HL-60/S4 (cell line): ENCODE results near the gene PRKACA.

Experiments used
- in situ Hi-C: fragments of 300-500 bp; cut with MboI; formaldehyde crosslinking; loops from 2 replicates; pipeline ENCODE4 v1.14.3; 2022; ENCODE audit warnings: low sequenced_read_pairs

Gene PRKACA

GRCh38 chr19:14118165-14119051 is 846 bp upstream of the PRKACA start:
- in situ Hi-C loops: no loop called here

- in situ Hi-C loops: no loop called here
Measured at GRCh38 chr19:14116918-14117578, 514 bp downstream of the PRKACA start.

- in situ Hi-C loops: no loop called here
Measured at GRCh38 chr19:14116525-14116917, 1.0 kb downstream of the PRKACA start.

GRCh38 chr19:14115756-14116155 is 1.8 kb downstream of the PRKACA start:
- in situ Hi-C loops: no loop called here

GRCh38 chr19:14114854-14115253 is 2.7 kb downstream of the PRKACA start:
- in situ Hi-C loops: no loop called here

- in situ Hi-C loops: no loop called here
Measured at GRCh38 chr19:14114439-14114838, 3.1 kb downstream of the PRKACA start.

- in situ Hi-C loops: no loop called here
Measured at GRCh38 chr19:14113762-14114414, 3.7 kb downstream of the PRKACA start.

- in situ Hi-C loops: no loop called here
Measured at GRCh38 chr19:14112809-14113385, 4.7 kb downstream of the PRKACA start.

- in situ Hi-C loops: no loop called here
Measured at GRCh38 chr19:14112051-14112808, 5.3 kb downstream of the PRKACA start.

- in situ Hi-C loops: no loop called here
Measured at GRCh38 chr19:14111486-14111885, 6.1 kb downstream of the PRKACA start.

- in situ Hi-C loops: no loop called here
Measured at GRCh38 chr19:14110650-14111049, 6.9 kb downstream of the PRKACA start.

- in situ Hi-C loops: no loop called here
Measured at GRCh38 chr19:14107581-14108461, 9.7 kb downstream of the PRKACA start.

- in situ Hi-C loops: no loop called here
Measured at GRCh38 chr19:14106840-14107239, 10.7 kb downstream of the PRKACA start.

- in situ Hi-C loops: no loop called here
Measured at GRCh38 chr19:14105680-14106079, 11.9 kb downstream of the PRKACA start.

- in situ Hi-C loops: no loop called here
Measured at GRCh38 chr19:14103310-14103709, 14.3 kb downstream of the PRKACA start.

GRCh38 chr19:14102756-14103155 is 14.8 kb downstream of the PRKACA start:
- in situ Hi-C loops: no loop called here

- in situ Hi-C loops: no loop called here
Measured at GRCh38 chr19:14102102-14102696, 15.4 kb downstream of the PRKACA start.

GRCh38 chr19:14101003-14101545 is 16.5 kb downstream of the PRKACA start:
- in situ Hi-C loops: no loop called here

GRCh38 chr19:14097532-14098151 is 19.9 kb downstream of the PRKACA start:
- in situ Hi-C loops: no loop called here
